ENCODE results near the gene CENPO.

The CENPO gene, protein sequence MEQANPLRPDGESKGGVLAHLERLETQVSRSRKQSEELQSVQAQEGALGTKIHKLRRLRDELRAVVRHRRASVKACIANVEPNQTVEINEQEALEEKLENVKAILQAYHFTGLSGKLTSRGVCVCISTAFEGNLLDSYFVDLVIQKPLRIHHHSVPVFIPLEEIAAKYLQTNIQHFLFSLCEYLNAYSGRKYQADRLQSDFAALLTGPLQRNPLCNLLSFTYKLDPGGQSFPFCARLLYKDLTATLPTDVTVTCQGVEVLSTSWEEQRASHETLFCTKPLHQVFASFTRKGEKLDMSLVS

DNA sequence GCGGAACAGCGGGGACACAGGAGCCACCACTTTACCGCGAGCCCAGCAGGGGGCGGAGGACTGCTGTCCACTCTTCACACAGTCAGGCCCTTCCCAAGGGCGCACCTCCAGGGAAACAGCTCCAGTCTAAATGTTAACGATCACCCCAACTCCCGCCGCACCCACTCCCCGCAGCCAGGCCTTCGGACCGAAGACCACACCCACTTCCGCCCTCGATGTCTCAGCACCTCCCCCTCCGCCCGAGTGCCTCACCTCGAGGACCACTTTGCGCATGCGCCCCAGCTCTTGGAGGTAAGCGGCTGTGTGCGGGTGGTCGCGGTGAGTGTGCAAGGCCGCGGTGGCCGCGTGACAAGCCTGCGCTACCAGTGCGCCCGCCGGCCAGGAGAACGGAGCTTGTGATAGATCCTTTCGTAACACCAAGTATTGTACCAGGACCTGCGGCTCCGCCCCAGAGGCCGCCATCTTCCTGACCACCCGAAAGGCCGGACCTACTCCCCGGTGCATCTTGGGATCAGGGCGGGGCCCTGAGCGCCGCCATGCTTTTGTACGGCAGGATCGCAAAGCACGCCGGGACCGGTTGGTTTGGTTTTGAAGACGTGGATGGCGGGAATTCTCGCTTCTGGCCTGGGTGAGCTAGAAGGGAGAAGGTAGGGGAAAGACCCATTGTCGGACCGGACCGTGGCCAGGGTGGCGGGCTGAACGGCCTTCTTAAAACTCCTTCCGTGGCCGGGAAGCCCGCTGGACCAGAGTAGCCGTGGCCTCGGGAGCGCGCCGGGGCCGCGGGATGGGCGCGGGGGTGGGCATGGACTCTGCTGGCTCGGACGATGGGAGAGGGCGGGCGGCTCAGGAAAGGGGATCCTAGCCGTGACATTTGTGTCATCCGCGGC lies at the start of gene CENPO, which contains the start of gene PTRHD1:
TSS of gene CENPO (plus strand) at position 552 of the 887 bp plus-strand sequence. CDS start 495 bp downstream, outside the sequence.
TSS of gene PTRHD1 (minus strand) at position 518 of the 887 bp plus-strand sequence. CDS start at position 504, 14 bp downstream.
- DNase-seq = peak; percentile 92 to 99 (median 96)

DNA sequence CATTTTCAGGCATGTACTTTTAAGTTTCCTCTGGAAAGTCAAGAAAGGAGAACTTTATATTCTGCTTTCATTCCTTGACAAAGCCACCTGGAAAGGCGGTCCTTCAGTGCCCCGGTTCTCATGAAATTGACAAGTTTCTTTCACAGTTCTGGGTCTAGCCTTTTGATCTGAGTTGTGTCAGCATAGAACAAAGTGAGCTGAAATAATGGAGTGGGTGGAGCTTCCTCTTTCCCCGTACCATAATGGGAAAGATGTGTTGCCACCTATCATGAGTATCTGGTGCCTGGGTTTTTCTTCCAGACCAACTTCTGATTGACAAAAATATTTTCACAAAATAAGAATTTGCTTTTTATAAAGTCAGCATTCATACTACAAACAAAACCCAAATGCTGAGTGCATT lies 49.3 kb upstream of the CENPO start:
- DNase-seq = no peak

DNA sequence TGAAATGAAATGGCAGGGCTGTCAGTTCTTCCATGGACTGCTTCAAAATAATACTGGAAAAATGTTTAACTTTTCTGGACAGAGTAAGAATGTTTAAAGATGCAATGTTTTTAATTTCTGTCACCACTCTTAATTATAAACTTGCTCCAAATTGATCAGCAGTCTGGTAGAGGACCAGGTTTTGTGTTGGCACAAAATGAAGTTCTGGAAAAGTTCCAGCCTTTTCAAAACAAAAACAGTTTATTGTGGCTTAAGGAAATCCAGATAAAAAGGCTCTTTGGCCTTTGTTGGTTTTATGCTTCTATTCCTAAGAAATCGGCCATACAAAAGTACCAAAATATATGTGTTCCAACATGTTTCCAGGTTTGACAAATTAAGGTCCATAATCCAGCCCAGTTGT lies 48.9 kb upstream of the CENPO start:
- DNase-seq = no peak

DNA sequence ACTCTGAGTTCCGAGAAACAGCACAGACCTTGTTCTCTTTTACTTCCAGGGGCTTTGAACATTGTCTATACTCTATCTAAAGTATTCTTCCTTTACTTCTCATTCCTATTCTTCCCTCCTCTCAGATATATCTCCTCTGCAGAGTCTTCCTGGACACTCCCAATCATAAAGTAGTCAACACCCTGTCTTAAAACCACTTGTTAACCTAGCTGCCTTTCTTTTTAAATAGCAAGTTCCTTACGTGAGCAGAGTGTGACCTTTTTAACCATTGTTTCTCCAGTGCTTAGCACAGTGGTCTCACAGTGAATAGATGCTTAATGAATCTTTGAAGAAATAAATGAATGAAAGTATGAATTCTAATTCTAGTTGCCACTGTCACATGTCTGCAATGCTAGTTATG lies 47.4 kb upstream of the CENPO start:
- no peak for DNase-seq

DNA sequence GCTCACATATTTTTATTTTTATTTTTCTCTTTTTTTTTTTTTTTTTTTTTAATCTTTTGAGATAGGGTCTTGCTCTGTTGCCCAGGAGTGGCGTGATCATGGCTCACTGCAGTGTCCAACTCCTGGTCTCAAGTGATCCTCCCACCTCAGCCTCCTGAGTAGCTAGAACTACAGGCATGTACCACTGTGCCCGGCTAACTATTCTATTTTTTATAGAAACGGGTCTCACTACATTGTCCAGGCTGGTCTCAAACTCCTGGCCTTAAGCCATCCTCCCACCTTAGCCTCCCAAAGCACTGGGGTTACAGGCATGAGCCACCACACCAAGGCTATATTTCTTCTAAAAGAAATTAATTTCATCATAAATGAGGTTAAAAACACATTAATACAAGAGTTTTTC lies 45.9 kb upstream of the CENPO start:
- no peak for DNase-seq

DNA sequence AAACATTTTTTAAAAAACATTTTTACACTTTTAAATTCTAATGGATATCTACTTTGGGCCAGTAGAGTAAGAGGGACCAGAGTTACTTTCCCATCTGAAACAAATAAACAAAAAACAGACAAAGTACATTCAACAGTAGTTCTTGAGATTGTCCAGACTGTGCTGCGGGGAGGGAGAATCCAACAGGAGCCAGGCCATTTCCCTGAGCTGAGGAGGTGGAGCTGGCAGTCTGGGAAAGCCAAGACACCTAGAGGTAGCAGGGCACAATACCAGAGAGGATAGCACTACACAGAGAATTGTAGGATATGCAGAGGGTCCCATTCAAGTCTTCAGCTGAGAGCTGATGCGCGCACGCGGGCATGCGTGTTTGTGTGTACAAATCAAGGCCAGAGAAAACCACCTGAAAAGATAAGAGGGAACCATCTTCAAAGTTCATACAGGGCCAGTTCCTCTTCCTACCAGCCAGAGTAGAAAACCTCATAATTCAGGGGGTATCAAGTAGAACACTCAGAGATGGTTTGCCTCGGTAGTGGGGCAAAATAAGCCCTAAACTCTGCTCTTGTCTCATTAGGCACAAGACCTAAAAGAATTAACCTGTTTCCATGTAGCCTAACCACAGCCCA lies 44.0 kb upstream of the CENPO start:
- no peak for DNase-seq

DNA sequence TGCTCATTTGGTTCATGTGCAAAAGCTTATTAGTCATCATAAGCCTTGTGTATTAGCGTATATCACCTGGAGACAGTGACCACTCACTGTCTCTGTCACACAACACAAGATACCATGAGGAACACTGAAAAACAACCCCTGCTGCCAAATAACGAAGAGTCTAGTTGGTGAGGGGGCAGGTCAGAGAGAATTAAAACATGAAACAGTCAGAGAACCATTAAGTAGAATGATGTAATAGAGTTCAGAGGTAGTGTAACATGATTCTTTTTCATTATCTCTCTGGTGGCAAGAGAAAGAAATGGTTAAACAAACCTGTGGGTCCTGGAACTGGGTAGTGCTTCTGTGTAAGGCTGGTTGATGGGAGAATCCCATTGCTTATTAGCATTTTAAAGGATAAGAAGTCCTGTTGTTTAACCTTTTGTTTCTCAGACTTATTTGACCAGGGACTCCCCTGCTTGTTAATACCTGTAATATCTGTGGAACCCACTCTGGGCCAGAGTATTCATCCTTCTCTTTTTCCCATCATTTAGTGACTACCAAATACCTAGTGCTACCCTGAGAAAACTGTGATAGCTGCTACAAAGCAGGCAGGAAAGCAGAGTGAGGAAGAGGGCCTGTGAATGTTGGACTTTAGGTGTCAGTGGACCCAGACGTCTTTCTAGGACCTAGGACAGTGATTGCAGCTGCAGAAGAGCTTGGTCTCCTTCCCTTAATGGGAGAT lies 38.1 kb upstream of the CENPO start:
- no peak for DNase-seq

DNA sequence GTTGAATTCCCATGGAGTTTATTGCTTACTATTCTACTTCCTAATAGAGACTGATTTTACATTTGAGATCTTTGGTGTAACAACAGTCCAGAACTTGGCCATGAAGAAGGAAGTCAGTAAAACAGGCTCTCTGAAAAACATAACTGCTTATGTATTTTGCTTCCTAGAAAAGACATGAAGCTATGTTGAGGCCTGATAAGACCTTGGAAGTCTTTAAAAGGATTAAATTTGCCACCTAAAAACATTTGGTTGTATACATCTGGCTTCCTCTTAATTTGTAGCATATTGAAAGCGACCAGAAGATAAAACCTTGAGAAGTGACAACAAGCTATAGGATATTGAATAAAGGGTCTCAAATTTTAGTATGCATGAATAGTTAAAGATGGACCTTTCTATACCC lies 36.4 kb upstream of the CENPO start:
- no peak for DNase-seq

DNA sequence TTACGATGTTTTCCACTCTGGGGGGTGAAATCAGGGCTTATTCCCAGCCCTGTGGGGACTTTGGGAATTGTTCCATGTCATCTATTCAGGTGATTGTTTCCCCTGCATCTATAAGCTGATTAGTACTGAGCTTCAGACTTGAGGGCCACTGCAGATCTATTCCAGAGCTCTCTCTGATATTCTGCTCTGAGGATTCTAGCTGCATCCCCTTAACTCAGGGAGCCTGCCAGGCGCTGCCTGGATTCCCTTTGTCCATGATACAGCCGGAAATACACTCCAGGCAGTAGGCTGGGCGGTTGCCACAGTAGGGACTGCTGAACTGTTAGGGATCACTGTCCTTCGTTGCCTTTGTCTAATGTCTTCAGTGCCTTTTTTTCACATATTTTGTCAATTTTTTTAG lies 31.4 kb upstream of the CENPO start:
- DNase-seq = no peak

DNA sequence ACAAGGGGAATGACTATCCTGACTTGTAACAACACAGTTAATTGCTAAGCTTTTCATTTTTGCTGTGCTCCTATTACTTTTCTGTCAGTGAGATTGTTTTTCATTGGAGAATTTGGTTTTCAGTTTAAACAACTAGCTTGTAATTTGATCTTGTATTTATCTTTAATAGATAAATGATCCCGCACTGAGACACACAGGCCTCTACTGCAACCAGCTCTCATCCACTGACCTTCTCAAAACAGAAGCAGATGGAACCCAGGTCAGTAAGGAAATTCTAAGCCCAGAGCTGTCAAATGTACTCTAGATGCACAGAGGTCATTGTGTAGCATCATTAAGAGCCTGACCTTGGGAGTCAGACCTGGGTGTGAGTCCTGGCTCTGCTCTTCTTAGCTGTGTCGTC lies 30.7 kb upstream of the CENPO start:
- no peak for DNase-seq

DNA sequence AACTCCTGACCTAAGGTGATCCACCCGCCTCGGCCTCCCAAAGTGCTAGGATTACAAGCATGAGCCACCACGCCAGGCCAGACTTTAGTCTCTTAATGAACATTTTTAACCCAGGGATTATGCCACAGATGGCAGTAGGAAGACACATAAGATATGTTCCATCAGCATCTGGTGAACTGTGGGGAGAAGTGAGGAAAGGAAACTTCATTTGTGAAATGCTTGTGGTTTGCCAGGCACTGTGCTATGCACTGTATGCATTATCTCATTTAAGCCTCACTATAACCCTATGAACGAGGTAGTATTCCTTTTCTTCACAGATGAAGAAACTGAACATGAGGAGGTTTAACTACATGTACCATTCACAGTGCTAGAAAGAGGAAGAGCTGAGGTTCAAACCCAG lies 29.4 kb upstream of the CENPO start:
- DNase-seq = no peak

DNA sequence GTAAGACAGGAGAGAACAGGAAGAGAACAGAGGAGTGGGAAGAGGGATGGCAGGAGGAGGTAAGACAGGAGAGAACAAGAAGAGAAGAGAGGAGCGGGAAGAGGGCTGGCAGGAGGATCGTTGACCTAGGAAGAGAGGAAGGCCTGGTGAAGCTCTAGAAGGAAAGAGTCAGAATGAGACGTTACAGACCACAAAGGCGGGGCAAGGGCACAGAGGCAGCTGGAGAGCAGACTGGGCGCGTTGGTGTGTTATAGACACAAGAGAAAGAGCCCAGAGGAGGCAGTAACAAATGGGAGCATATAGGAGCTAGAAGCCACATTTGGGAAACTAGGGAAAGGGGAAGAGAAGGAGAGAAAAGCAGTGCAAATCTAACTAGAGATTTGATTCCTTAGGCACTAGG lies 26.6 kb upstream of the CENPO start:
- DNase-seq = no peak

DNA sequence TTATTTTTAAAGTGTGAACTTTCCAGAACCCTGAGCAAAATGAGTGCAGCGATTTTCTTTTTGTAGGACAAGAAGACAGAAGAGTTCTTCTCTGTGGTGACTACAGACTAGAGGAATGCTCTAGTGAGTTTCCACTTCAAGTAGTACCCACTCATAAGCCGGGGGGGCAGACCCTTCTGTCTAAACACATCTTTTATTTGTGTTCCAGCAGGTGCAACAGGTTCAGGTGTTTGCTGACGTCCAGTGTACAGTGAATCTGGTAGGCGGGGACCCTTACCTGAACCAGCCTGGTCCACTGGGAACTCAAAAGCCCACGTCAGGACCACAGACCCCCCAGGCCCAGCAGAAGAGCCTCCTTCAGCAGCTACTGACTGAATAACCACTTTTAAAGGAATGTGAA lies 25.2 kb upstream of the CENPO start:
- DNase-seq = no peak

DNA sequence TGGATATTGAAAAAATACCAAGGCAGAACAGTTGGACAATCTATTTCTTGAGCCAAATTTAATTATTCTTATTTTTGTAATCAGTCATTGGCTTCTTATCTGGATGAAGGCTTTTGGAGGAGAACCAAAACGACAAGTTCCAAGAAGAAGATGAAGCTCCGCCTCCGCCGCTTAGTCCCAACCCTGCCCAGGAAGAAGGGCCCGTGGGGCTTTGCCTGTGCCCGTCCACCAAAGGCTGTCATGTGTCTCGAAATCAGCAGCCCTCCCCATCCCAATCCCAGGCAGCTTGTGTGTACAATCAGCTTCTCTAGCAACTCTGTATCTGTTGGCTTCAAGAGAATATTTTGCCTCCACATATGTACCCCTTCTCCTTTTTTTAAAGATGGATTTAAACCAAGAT lies 24.6 kb upstream of the CENPO start:
- DNase-seq = no peak

DNA sequence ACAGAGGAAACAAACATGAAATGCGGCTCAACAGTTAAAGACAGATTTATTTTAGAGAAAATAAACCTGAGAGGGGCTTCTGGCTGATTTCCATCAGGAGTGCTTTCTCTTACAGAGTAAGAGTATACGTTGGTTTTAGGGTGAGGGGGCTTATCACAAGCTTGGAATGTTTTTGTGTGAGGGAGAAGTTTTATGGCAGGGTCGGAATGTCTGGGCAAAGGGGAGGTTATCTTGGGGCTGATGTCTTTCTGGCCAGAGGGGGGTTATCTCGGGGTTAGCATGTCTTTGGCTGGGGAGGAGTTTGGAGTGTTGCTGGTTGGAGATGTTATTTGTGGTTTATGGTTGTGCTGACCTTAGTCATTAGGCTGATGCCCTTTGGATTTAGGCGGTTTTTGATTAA lies 22.2 kb upstream of the CENPO start:
- DNase-seq = no peak

DNA sequence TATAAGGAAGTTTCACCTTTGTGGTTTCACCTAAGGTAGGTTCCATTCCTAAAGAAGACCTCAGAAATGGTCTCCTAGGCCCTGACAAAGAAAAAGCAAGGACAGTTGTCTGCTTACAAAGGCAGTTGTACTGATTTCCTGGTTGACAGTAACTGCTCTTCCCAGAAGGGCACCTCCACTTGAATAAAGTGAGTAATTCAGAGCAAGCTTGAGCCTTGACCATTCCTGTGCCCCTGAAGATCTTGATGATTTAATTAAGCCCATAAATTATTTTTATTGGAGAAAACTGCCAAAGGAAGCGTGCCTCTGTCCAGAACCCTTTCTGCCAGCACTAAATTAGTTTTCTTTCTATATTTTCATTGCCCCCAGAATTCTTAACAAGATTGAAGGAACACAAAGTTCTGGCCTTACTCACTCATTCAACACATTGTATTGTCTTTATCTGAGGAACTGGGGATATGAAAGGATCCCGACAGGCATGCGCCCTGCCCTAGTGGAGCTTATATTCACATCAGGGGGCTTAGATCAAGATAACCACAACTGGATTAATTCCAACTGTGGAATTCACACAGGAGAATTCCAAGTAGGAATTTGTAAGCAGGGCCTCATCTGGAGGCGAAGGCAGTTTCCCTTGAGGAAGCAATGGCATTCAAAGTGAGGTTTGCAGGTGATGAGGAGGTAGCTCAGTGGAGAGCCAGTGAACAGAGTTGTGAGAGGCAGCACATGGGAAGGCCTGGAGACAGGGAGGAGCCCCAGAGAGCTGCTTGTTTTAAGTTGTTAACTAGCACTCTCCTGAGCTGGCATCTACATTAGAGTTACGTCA lies 21.2 kb upstream of the CENPO start:
- DNase-seq = no peak

DNA sequence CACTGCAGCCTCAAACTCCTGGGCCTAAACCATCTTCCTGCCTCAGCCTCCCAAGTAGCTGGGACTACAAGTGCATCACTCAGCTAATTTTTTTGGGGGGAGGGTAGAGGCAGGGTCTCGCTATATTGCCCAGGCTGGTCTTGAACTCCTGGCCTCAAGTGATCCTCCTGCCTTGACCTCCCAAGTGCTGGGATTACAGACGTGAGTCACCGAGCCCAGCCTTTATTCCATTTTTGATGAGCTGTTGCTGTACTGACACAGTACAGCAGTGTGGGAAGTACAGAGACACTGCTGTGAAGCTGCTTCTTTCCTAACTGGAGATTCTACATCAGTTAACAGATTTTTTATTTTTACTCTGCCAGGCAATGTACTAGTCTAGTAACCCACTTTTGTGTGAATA lies 18.9 kb upstream of the CENPO start:
- DNase-seq = no peak

DNA sequence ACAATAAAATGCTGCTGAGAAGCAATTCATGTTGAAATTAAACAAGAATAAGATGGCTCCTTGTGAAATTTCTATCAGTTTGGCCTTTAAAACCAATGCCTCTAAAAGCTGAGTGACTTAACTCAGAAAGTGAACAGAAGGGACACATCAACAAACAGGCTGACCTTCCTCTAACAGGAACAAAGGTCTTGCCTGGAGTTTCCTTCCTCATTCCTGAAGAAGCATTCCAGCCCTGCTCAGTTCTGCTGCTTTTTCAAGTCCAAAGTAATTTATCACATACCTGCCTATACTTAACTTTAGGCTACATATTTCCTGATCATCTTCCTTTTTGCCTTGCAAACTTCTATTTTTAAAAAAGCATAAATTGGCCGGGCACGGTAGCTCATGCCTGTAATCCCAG lies 14.1 kb upstream of the CENPO start:
- no peak for DNase-seq

DNA sequence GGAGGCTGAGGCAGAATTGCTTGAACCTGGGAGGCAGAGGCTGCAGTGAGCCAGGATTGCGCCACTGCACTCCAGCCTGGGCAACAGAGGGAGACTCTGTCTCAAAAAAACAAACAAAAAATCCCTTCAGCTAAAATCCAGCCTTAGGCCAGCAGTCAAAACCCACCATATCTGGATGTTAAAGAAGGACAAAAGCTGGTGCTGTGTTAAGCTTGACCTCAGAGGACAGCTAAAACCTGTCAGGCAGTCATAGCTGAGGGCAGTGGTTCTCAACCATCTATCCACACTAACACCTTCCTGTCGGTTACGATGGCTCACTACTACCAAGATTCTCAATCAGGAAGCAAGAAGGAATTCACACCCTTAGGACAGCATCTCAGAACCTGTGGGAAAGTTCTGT lies 9.6 kb upstream of the CENPO start:
- no peak for DNase-seq

DNA sequence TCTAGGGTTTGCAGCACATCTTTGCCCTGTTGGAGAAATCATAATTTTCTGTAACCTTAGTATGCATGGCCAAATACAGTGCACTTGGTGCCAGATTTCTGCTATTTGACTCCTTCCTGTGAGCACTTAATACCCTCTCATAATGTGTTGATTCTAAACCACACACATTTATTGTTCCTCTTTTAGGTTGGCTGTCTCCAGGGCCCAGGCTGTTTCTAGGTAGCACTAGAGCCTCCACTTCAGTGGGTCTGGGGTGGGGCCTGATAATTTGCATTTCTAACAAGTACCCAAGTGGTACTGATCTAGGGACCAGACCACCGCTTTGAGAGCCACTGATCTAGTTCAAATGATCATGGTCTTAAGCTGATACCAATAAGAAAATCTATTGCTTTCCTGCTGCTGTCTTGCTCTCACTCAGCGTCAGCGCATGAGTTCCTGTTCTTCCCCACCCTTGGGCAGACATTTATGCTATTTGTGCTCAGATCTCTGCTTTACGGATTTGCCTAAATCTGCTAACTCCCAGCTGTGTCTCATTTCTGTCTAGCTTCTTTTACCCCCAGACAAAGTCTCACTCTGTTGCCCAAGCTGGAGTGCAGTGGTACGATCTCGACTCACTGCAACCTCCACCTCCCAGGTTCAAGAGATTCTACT lies 7.4 kb upstream of the CENPO start:
- DNase-seq = no peak

DNA sequence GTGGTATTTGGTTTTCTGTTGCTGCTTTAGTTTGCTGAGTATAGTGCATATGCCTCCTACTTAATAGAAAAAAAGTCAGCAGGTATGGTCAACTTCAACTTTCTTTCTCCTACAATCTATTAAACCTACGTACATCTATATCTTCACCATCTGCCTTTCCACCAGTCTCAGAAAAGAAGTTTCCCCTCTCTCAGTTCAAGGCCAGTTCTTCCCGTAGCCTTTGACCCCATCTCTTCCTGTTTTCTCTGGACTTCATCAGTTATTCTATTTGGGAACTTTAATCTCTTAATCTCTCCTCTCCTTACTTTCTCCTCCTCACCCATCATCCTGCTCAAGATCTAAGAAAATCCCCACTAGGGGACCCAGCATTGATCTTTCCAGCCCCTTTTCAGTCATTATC lies 5.7 kb upstream of the CENPO start:
- no peak for DNase-seq

DNA sequence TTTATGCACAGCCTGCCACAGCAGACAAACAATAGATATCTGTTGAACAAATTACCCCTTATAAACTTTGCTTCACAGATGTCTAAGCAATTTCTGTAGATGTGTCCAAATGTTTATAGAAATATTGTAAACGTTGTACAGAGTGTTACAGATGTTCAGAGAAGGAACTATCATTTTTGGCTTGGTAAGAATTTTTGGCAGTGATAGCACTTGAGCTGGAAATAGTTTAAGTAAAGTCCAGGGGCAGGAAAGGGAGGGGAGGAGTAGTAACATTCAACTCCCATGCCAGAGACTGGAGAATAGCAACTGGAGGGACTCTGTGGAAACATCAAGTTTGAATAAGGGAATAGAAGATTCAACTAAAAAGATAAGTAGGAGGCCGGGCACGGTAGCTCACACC lies 4.4 kb upstream of the CENPO start:
- DNase-seq = no peak

Data from stimulated activated naive CD4-positive, alpha-beta T cell (primary cell).